BE2C (cell line): ENCODE data around the gene NPTN.
A peak's percentile ranks its signal among the peaks of the same experiment; 100 is the strongest.

Source experiments
- DNase-seq: peaks from one replicate; pipeline ENCODE4 v3.0.0-alpha.2; 2020
- H3K27me3 ChIP-seq: fragments of 250-450 bp; sonication (Bioruptor Pico); 2 replicates; pipeline ENCODE4 v1.5.1; 2020; ENCODE audit warnings: mild to moderate bottlenecking
- H3K36me3 ChIP-seq: fragments of 250-450 bp; sonication (Bioruptor Pico); 2 replicates; pipeline ENCODE4 v1.5.1; 2020; ENCODE audit warnings: mild to moderate bottlenecking
- H3K4me1 ChIP-seq: fragments of 250-450 bp; sonication (Bioruptor Pico); 2 replicates; pipeline ENCODE4 v1.5.1; 2020
- H3K4me3 ChIP-seq: 2 replicates; pipeline ENCODE4 v1.5.1; 2011; ENCODE audit warnings: low read depth, low read length
- H3K9me3 ChIP-seq: fragments of 250-450 bp; sonication (Bioruptor Pico); 2 replicates; pipeline ENCODE4 v1.5.1; 2020
- TF ChIP-seq, protein P1 (sequence below): IDR thresholded peaks from 2 replicates; pipeline ENCODE4 v1.5.1; 2012; ENCODE audit warnings: mild to moderate bottlenecking, low read depth, low read length

The NPTN gene

DNA sequence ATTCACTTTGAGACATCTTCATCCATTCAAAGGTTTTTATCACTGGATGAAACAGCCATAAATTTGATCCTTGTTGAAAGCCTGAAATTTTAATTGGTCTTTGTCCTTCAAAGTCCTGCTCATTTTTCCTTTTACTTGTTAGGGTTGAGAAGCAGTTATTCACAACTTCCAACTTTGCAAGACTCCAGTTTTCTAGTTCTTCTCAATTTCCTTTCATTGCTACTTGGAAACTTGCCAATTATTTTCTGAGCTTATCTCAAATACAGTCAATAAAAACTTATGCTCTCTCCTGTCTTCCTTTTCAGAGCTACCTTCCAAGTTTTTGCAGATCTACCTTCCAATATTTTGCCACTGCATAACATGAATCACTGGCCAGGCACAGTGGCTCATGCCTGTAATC lies 27.3 kb upstream of the NPTN start:
- no peak for DNase-seq
- H3K4me1 ChIP-seq, result no peaks in the 10 kb centered on the region
- TF ChIP-seq, protein P1, sequence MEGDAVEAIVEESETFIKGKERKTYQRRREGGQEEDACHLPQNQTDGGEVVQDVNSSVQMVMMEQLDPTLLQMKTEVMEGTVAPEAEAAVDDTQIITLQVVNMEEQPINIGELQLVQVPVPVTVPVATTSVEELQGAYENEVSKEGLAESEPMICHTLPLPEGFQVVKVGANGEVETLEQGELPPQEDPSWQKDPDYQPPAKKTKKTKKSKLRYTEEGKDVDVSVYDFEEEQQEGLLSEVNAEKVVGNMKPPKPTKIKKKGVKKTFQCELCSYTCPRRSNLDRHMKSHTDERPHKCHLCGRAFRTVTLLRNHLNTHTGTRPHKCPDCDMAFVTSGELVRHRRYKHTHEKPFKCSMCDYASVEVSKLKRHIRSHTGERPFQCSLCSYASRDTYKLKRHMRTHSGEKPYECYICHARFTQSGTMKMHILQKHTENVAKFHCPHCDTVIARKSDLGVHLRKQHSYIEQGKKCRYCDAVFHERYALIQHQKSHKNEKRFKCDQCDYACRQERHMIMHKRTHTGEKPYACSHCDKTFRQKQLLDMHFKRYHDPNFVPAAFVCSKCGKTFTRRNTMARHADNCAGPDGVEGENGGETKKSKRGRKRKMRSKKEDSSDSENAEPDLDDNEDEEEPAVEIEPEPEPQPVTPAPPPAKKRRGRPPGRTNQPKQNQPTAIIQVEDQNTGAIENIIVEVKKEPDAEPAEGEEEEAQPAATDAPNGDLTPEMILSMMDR, result no peak
- H3K36me3 ChIP-seq, result no peaks in the 10 kb centered on the region
- no peaks in the 10 kb centered on the region for H3K9me3 ChIP-seq
- H3K27me3 ChIP-seq, result no peaks in the 10 kb centered on the region
- H3K4me3 ChIP-seq, result no peak overlapping the region

DNA sequence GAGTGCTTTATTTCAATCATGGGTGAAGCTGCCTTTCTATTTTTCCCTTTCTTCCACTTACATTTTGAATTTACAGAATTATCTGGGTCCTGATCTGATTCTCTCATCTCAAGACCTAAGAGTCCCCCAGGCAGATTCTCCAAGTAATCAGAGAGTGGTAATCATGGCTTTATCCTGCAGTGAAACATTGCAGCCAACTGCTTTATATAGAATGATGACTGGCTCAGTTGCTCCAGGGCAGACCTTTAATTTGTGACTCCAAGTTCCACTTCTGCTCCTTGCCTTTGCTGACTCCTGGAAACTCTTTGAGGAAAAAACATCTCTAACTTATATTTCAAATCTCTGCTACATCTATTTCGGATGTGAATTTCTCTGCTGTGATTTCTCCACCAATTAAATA lies 25.5 kb upstream of the NPTN start:
- H3K4me1 ChIP-seq, result no peaks in the 10 kb centered on the region
- H3K9me3 ChIP-seq, result no peaks in the 10 kb centered on the region
- no peaks in the 10 kb centered on the region for H3K36me3 ChIP-seq
- H3K27me3 ChIP-seq, result no peaks in the 10 kb centered on the region
- DNase-seq, result no peak
- TF ChIP-seq, protein P1, result no peak
- H3K4me3 ChIP-seq, result no peak overlapping the region

DNA sequence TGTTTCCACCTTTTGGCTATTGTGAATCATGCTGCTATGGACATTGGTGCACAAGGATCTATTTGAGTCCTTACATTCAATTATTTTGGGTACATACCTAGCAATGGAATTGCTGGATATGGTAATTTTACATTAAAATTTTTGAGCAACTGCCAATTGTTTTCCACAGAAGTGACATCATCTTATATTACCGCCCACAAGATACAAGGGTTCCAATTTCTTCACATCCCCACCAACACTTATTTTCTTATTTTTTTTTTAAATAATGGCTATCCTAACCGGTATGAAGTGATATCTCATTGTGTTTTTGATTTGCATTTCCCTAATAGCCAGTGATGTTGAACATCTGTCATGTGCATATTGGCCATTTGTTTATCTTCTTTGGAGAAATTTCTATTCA lies 22.5 kb upstream of the NPTN start:
- Histone ChIP-seq H3K36me3 (no peaks in the 10 kb centered on the region), H3K4me1 (peaks cover 5% of the 10 kb centered on the region), H3K4me3 (no peak overlapping the region), H3K9me3 (no peaks in the 10 kb centered on the region), H3K27me3 (no peaks in the 10 kb centered on the region)
- TF ChIP-seq, protein P1, result no peak
- no peak for DNase-seq

DNA sequence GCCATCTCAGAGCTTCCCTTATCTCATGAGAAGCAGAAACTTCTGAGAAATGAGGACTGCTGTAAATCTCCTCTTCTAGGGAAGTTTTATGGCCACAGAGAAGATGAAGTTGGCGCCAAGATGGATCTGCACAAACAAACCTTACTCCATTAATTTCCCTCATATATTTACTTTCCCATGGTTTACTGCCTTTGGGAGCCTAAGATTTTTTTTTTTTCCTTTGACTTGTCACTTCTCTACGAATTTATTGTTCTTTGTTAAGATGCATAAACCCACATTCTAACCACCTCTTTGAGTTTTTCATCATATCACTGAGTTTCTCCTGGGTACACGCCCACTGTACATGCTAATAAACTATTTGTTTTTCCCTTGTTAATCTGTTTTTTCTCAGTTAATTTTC lies 21.5 kb upstream of the NPTN start:
- H3K4me3 ChIP-seq, result no peak overlapping the region
- TF ChIP-seq, protein P1, result no peak
- no peaks in the 10 kb centered on the region for H3K9me3 ChIP-seq
- no peak for DNase-seq
- no peaks in the 10 kb centered on the region for H3K27me3 ChIP-seq
- H3K4me1 ChIP-seq, result peaks cover 5% of the 10 kb centered on the region
- H3K36me3 ChIP-seq, result no peaks in the 10 kb centered on the region

DNA sequence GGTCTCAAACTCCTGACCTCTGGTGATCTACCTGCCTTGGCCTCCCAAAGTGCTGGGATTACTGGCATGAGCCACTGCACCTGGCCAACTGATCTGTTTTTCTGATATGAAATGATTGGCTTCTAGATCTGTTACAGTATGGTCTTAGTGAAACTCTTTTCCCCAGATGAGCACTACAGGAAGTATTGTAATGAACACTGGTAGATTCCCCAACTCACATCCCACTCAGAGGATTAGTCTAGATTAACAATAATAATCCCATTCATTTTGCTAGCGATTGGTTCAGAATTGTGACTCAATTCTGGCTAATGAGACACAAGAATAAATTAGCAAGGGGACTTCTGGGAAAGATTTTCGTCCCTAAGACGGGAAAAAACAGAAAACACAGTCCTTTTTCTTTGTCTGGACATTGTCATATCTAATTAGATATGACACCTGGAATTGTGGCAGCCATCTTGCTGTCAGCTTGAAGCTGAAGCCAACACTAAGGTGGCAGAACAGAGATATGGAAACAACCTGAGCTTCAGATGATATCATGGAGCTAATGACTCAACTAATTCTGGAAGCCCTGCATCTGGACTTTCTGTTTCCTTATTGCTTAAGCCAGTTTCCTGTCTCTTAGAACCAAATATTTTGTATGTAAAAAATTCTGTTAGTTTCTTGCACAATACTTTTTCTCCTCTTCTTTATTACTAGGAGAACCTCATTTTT lies 17.4 kb upstream of the NPTN start:
- TF ChIP-seq, protein P1, result no peak
- Histone ChIP-seq H3K4me3 (no peak overlapping the region), H3K9me3 (no peaks in the 10 kb centered on the region), H3K36me3 (no peaks in the 10 kb centered on the region), H3K27me3 (no peaks in the 10 kb centered on the region), H3K4me1 (peaks cover 5% of the 10 kb centered on the region)
- DNase-seq, result peak; percentile 23

DNA sequence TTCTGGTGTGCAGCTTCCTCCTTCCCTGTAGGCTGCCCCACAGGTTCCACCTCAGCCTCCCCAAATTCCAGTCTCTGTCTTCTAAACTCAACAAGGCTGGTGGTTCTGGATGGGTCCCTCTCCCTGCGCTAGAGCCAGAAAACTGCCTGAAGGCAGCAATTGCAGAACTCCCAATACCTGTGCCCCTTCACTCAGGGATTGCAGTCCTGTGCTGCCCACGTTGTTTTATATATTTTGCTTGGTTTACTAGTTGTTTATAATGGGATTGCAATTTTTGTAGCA lies 14.8 kb upstream of the NPTN start:
- H3K27me3 ChIP-seq, result no peaks in the 10 kb centered on the region
- no peaks in the 10 kb centered on the region for H3K36me3 ChIP-seq
- H3K9me3 ChIP-seq, result no peaks in the 10 kb centered on the region
- TF ChIP-seq, protein P1, result no peak
- H3K4me3 ChIP-seq, result no peak overlapping the region
- no peak for DNase-seq
- H3K4me1 ChIP-seq, result peaks cover 5% of the 10 kb centered on the region
